Measurements from ENCODE around the gene GRK6. TPM values are rescaled to one million over a fixed set of nuclear protein-coding genes. Genes with fewer than 3 reads are reported as not detected.

Gene GRK6
- total and polyA plus RNA-seq, 9 of the 15 experiments (the other 6 are each of a cell fraction or from before 2014, with no cell fraction given), result 0.63 to 122 (median 44.5) TPM

- TF ChIP-seq ZNF398 (CRISPR knock-in tag; IDR thresholded peaks at IDR 0.05) (no peak), SMAD2 (IDR thresholded peaks at IDR 0.05; ENCODE audit: low read depth, low read length) (no peak), PTRF (tag; IDR thresholded peaks at IDR 0.05) (no peak), L3MBTL2 (IDR thresholded peaks at IDR 0.05) (no peak; the same call in 1 of the 2 replicates), RBM22 (IDR thresholded peaks at IDR 0.05; ENCODE audit: low read depth, low read length, poor library complexity, severe bottlenecking) (no peak), FOXO4 (CRISPR knock-in tag; IDR thresholded peaks at IDR 0.05) (no peak), SMARCA4 (IDR thresholded peaks at IDR 0.05) (no peak), GATA2 (CRISPR knock-in tag; IDR thresholded peaks at IDR 0.05) (no peak), ZSCAN29 (IDR thresholded peaks at IDR 0.05) (no peak), ZNF121 (CRISPR knock-in tag; conservative IDR thresholded peaks at IDR 0.05) (no peak), FOXP4 (CRISPR knock-in tag; IDR thresholded peaks at IDR 0.05; ENCODE audit: borderline replicate concordance) (no peak), ZNF609 (CRISPR knock-in tag; IDR thresholded peaks at IDR 0.05; ENCODE audit: borderline replicate concordance) (0 out of 2 replicates have a peak, but pooled peaks have one; percentile 84), RBFOX2 (IDR thresholded peaks at IDR 0.05; ENCODE audit: low read depth, low read length) (peak; percentile 51), SNIP1 (IDR thresholded peaks at IDR 0.05; ENCODE audit: low read depth) (no peak), KDM2B (CRISPR knock-in tag; IDR thresholded peaks at IDR 0.05) (no peak), NR2C2 (CRISPR knock-in tag; IDR thresholded peaks at IDR 0.05) (peak; percentile 73; the same call in 1 of the 2 replicates), NR2C2 (tag; IDR thresholded peaks at IDR 0.05) (no peak), HLTF (IDR thresholded peaks at IDR 0.05) (no peak), KHSRP (IDR thresholded peaks at IDR 0.05) (no peak), HIVEP1 (CRISPR knock-in tag; IDR thresholded peaks at IDR 0.05) (no peak), NCOR1 (IDR thresholded peaks at IDR 0.05) (no peak)
Measured at GRCh38 chr5:177404641-177405179, 21.8 kb upstream of the GRK6 start (continued).

All from K562 (cell line).